Measurements from ENCODE around the gene HEYL.

HEYL gene

GRCh38 chr1:39596163-39596562, 43.3 kb downstream of the HEYL start:
- no peak for DNase-seq

GRCh38 chr1:39593386-39593785, 46.1 kb downstream of the HEYL start:
- no peak for DNase-seq

- DNase-seq = no peak
Observed at GRCh38 chr1:39592069-39592468, 47.4 kb downstream of the HEYL start.

GRCh38 chr1:39590546-39590945, 48.9 kb downstream of the HEYL start:
- DNase-seq = no peak

- DNase-seq = no peak
Observed at GRCh38 chr1:39585933-39586332, 53.5 kb downstream of the HEYL start.

- peak; percentile 13 to 16 for DNase-seq
Observed at GRCh38 chr1:39576016-39576657, 63.3 kb downstream of the HEYL start.

GRCh38 chr1:39575191-39576015, 64.0 kb downstream of the HEYL start:
- DNase-seq = peak; percentile 39 to 48

GRCh38 chr1:39574646-39575045, 64.8 kb downstream of the HEYL start:
- DNase-seq = no peak

Data from activated CD4-positive, alpha-beta T cell treated with anti-CD3 and anti-CD28 coated beads, Interleukin-2, amount 50 U/mL, for 4 hours (primary cell).